Measurements from ENCODE around the gene EHHADH.

DNA sequence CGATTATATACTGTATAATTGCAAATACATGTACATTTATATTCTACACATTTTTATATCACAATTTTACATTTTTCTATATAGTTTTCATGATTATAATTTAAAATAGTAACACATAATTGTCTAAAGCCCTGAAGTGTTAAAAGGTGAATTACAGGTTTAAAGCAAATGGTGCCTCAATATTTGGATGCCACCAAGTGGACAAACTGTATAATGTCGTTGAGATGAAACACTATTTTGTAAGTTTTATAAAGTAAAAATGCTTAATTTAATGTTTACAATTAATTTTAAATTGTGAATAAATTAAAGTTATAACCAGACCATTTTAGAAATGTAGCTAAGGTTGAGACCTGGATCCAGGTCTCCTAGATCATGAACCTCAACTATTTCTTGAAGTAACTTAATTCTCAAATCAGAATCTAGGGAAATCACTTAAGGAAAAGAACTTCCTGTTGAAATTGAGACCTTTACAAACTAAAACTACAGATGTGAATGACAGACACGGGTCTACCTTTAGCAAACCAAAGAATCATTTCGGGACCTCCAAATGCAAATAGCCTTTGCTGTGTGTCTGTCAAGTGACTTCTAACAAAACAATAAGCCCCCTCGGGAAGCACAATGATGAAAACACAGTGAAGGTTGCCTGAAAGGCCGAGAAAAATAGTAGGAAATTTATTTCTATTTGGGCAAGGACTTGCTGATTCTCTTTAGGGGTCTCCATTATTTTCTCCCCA is 37.8 kb downstream of the EHHADH start:
- TF ChIP-seq, protein P1, sequence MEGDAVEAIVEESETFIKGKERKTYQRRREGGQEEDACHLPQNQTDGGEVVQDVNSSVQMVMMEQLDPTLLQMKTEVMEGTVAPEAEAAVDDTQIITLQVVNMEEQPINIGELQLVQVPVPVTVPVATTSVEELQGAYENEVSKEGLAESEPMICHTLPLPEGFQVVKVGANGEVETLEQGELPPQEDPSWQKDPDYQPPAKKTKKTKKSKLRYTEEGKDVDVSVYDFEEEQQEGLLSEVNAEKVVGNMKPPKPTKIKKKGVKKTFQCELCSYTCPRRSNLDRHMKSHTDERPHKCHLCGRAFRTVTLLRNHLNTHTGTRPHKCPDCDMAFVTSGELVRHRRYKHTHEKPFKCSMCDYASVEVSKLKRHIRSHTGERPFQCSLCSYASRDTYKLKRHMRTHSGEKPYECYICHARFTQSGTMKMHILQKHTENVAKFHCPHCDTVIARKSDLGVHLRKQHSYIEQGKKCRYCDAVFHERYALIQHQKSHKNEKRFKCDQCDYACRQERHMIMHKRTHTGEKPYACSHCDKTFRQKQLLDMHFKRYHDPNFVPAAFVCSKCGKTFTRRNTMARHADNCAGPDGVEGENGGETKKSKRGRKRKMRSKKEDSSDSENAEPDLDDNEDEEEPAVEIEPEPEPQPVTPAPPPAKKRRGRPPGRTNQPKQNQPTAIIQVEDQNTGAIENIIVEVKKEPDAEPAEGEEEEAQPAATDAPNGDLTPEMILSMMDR (conservative IDR thresholded peaks at IDR 0.05 in 1 of 2, IDR thresholded peaks at IDR 0.05 in 1 of 2; ENCODE audit: extremely low read depth in 1 of 2, insufficient read depth in 1 of 2, low read depth in 1 of 2, low read length in 2 of 2), result peak; percentile 35 to 67
- TF ChIP-seq EZH2 (IDR thresholded peaks at IDR 0.05; ENCODE audit: borderline replicate concordance, low read length), result no peak

All from mammary epithelial cell (primary cell).